GM13976 (cell line): ENCODE measurements around the gene ZNF83.

Source experiments
- DNase-seq: peaks from one replicate; pipeline ENCODE4 v3.0.0; 2012; ENCODE audit warnings: low spot score
- in situ Hi-C: fragments of 300-500 bp; cut with MboI; formaldehyde crosslinking; loops from one replicate; pipeline ENCODE4 v1.12.0; 2022; ENCODE audit warnings: low sequenced_read_pairs, mixed read lengths, inconsistent platforms; ENCODE audit not compliant: unreplicated experiment
- TF ChIP-seq, protein P1 (sequence below): IDR thresholded peaks from 2 replicates; pipeline ENCODE4 v1.5.1; 2012; ENCODE audit warnings: borderline replicate concordance, mild to moderate bottlenecking; ENCODE audit not compliant: insufficient read depth; ENCODE audit errors: extremely low read depth, missing control alignments, control extremely low read depth

The ZNF83 gene

DNA sequence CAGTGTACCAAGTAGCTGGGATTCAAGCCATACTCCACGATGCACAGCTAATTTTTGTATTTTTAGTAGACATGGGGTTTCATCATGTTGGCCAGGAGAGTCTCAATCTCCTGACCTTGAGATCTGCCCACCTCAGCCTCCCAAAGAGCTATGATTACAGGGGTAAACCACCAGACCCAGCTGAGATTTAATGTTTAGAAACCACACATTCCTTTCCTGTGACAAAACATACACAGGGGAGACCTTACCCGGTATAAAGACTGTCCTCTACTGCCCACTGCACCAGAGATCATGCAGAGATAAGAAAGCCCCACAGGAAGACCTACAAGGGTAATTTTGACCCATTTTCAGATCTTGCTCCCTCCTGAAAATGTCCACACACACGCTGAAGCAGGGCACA is 22.8 kb upstream of the ZNF83 start:
- in situ Hi-C loops: no loop called here
- DNase-seq: no peak
- TF ChIP-seq, protein P1, sequence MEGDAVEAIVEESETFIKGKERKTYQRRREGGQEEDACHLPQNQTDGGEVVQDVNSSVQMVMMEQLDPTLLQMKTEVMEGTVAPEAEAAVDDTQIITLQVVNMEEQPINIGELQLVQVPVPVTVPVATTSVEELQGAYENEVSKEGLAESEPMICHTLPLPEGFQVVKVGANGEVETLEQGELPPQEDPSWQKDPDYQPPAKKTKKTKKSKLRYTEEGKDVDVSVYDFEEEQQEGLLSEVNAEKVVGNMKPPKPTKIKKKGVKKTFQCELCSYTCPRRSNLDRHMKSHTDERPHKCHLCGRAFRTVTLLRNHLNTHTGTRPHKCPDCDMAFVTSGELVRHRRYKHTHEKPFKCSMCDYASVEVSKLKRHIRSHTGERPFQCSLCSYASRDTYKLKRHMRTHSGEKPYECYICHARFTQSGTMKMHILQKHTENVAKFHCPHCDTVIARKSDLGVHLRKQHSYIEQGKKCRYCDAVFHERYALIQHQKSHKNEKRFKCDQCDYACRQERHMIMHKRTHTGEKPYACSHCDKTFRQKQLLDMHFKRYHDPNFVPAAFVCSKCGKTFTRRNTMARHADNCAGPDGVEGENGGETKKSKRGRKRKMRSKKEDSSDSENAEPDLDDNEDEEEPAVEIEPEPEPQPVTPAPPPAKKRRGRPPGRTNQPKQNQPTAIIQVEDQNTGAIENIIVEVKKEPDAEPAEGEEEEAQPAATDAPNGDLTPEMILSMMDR: no peak

DNA sequence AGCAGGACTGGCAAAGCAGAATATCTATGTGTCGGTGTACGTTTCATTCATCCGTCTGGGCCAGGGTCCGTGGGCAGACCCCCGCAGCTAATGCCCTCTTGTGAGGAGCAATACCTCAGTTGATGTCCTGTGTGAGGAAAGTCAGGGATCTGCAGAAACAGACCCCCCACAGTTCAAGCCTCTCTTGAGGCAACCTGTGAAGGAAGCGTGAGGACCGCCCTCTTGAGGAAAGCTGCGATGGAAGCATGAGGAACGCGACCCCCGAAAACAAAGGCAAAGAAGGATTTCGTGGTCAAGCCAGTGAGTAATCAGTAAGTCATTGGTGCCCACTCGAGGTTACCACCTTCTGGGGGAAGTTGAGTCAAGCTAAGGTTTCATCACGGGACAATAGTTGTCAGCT is 20.9 kb upstream of the ZNF83 start:
- in situ Hi-C loops: no loop called here
- no peak for DNase-seq
- TF ChIP-seq, protein P1: no peak

DNA sequence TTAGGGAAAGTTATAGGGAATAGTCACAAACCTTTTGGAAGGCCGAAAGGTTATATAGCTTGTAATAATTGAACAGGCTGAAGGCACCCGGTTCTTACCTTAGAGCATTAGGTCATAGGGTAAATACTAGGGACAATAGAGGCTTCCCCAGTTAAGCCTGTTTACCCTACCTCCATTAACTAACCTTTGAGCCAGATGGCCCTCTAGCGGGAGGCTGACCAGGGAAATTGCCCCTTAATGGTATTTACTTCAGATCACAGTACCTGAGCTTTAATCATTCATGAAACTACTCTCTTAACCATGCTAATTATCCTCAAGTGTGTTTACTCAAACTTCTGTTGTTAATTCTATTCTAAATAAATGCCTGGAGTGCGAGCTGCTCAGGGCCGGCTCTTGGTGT is 20.4 kb upstream of the ZNF83 start:
- in situ Hi-C loops: no loop called here
- TF ChIP-seq, protein P1: no peak
- no peak for DNase-seq

DNA sequence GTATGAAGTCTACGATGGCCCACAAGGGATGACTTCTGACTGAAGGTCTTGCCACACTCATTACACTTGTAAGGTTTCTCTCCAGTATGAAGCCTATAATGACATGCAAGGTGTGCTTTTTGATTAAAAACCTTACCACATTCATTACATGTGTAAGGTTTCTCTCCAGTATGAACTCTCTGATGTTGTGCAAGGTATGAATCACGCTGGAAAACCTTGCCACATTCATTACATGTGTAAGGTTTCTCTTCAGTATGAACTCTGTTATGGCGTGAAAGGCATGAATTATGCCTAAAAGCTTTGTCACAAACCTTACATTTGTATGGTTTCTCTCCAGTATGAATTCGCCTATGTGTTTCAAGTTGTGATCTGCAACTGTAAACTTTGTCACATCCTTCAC is 15.0 kb upstream of the ZNF83 start:
- DNase-seq: no peak
- in situ Hi-C loops: no loop called here
- TF ChIP-seq, protein P1: no peak

DNA sequence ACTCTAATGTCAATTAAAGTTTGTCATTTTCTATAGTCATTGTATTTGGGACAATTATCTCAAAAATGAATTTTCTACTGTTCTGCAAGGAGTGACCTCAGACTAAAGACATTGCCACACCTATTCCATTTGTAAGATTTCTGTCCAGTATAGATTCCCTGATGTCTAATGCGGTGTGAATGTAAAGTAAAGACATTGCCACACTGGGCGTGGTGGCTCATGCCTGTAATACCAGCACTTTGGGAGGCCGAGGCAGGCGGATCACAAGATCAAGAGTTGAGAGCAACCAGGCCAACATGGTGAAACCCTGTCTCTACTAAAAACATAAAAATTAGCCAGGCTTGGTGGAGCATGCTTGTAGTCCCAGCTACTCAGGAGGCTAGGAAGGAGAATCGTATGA is 13.8 kb upstream of the ZNF83 start:
- in situ Hi-C loops: no loop called here
- TF ChIP-seq, protein P1: no peak
- DNase-seq: no peak

DNA sequence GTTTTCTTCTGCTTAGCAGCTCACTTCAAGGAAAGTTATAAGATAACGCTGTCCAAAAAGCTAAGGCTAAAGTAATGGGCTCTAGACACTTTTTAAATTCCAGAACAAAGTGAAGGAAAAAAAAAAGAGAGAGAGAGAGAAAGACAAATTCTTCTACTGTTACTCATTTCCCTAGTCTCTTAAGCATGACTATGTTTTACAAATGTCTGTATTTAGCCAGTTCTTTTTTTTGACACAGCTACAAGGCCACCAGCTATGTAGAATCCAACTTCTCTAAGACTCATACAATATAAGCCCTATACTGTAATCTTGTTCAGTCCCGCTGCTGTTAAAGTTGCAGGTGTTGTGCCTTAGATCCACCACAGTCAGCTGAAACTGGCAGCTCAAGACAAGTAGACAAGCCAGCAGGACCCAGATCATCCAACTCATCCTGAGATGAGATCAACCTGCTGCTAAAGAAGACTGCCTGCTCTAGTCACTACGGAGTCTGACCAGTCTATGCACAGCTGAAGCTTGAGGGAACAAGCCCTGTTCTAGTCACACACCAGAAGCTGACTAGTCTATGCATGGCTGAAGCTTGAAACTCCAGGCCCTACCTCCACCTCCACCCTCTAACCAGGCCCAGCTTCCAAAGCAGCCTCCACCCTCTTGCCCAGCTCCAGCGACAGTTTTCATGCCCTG is 10.3 kb upstream of the ZNF83 start:
- DNase-seq: no peak
- TF ChIP-seq, protein P1: no peak
- in situ Hi-C loops: no loop called here

DNA sequence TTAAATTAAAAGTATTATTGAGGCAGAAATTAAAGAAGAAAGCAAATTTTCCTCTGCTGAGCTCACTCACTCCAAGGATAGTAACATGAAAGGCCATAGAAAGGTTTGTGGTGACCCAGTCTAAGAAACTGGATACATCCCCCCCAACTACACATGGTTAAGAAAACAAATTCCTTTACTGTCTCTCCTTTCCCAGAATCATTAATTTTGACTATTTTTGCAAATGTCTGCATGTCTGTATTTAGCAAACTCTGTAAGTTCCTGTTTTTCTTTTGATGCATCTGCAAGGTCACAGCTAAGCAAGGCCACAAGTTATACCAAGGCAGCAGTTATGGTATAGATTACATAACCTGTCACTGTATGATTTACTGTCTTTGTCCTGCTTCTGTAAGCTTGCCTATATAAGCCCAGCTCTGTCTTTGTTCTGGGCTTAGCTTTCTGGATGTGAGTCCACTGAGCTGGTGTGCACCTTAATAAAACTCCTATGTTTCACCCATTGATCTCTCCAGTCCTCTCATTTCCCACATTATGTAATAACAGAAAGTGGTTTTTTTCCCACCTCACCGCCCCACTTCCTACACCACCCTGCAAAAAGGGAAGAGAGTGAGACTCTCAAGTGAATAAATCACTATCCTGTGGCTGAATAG is 8.5 kb upstream of the ZNF83 start:
- in situ Hi-C loops: no loop called here
- TF ChIP-seq, protein P1: no peak
- DNase-seq: no peak
